Right forelimb (tissue), 1 donor: Measurements from ENCODE around the gene HMGB4.

Experiments
- DNase-seq: peaks from one replicate; pipeline ENCODE4 v3.0.0-alpha.2; 2018

HMGB4 gene

DNA sequence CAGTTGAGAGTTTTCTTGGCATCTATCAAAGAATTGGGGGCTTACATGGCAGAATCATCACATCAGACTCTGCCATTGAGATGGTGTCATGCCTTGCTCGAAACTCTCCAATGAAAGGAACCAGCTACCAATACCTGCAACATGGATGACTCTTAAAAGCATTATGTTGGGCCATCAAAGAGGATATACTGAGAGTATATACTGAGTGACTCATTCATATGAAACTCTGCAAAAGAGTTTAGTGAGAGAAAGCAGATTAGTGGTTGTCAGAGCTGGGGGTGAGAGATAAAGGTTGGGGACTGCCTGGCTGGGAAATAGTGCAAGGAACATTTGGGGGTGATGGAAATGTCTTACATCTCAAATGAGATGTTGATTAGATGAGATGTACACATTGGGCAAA is 14.7 kb upstream of the HMGB4 start:
- no peak for DNase-seq

- no peak for DNase-seq
Observed at GRCh38 chr1:33850481-33850880, 13.4 kb upstream of the HMGB4 start.

- no peak for DNase-seq
Observed at GRCh38 chr1:33852711-33853110, 11.2 kb upstream of the HMGB4 start.

GRCh38 chr1:33853431-33853830 is 10.4 kb upstream of the HMGB4 start:
- no peak for DNase-seq

DNA sequence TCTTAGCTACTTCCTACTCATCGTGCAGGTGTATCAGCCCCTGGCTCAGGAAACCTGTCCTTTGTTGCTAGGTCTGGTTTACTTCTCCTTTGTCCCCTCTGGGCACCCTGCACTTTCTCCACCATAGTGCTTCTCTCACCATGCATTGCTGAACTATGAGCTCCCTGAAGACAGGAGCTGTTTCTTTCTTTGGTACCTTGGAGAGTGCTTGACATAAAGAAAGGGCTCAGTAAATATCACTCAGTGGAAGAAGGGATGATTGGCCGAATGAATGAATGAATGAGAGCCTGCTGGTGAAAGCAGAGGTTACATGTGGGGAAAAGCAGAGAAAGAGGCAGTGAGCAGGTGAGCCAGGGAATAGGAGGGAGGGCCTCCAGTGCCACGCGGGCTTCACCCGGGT is 9.8 kb upstream of the HMGB4 start:
- no peak for DNase-seq

DNA sequence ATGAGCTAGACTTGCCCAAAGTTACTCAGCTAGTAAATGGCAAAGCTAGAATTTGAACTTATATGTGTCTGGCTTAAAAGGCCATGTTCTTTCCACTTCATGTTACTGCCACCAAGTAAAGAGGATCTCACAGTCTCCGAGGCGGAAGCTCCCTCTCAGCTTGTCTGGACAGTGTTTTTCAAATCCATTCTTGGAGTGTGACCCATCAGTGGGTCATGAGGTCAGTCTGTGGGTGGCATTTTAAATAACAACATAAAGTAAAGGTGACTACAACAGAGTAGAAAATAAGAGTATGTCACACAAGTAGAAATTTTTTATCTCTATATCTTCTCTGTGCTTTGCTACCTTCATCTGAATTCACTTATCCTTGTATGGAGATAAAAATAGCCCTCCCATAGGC is 3.2 kb upstream of the HMGB4 start:
- DNase-seq, result no peak

GRCh38 chr1:33864460-33865389 is 846 bp downstream of the HMGB4 start:
- DNase-seq, result no peak

DNA sequence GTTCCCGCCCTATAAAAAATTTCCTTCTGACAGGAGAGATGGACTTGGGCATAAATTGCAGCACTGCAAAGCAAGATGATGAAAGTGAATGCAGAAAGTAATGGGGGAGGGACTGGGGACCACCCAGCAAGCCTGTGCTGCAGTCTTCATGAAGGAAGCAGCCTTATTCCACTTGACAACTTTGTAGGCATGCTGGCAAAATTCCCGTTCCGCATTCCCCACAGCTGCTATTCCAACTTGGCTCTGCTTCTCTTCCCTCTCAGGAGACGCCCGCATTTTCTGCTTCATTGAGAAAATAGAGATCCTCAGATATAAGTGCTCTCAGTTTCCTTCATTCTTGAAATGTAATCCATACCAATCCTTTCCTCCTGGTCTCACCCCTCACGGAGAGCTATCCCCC is 2.4 kb downstream of the HMGB4 start:
- DNase-seq, result peak; percentile 50

DNA sequence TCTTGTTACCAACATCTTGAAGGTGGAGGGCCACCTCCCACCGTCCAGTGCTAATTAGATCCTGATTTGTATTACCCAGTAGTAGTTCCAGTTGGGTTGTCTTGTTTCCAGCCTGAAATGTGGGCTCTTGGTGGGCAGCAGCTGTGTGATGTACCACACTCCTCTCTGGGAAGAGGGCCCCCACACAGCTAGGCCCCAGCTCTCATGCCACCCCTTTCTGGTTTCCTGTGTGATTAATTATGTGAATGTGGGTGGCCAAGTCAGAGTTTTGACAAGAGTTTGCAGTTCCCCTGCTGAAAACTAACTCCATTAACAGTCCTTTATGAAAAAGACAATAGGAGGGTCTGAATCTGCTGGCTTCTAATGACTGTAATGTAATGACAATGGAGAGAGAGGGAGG is 3.8 kb downstream of the HMGB4 start:
- DNase-seq, result no peak

GRCh38 chr1:33872275-33872674 is 8.4 kb downstream of the HMGB4 start:
- DNase-seq, result no peak

GRCh38 chr1:33872683-33873082 is 8.8 kb downstream of the HMGB4 start:
- no peak for DNase-seq

DNA sequence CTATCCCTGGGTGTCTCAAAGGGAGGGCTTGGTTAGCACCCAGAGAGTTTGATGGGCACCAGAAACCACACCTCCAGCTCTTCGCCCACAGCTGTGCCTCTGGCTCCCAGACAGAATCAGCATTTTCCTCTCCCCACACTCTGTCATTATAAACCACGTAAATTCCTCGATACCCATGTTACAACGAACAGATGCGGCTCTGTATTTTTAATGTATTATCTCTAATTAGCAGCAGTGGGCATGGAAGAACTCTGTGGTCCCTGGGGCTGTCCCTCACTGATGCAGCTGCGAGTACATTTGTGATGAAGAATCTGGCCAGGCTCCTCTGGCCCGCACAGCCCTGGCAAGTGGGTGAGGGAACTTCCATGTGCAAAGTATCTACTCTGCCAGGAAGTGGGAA is 10.8 kb downstream of the HMGB4 start:
- no peak for DNase-seq

GRCh38 chr1:33875862-33876261 is 12.0 kb downstream of the HMGB4 start:
- no peak for DNase-seq

DNA sequence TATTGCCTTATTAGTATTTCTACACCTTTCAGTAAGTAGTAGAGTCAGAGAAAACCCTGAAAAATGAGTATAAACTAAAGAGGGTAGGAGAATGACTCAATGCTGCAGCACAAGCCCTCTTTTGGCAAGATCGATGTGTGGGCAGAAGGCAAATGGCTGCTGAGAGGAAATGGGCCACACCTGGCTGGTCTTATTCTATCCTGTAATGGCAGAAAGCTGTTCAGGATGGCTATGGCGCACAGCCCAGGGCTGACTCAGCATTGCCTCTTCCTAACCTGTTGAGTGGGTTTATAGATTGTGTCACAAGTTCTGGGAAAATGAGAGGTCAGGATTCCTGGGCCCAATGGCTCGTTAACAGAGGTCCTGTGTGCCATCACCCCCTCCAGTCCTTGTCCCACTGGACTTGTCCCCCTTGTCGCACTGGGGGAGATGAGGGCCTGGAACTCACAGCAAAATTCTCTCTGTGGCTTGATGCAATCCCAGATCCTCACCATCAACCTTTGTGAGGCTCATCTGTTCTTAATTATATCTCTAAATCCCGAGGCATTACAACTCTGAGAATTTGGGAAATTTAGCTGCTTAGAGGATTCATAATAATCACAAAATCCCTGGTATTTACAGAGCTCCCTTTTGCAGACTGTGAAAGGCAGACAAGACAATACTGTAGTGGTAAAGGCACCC is 13.2 kb downstream of the HMGB4 start:
- no peak for DNase-seq

GRCh38 chr1:33878392-33878791 is 14.5 kb downstream of the HMGB4 start:
- DNase-seq, result no peak

DNA sequence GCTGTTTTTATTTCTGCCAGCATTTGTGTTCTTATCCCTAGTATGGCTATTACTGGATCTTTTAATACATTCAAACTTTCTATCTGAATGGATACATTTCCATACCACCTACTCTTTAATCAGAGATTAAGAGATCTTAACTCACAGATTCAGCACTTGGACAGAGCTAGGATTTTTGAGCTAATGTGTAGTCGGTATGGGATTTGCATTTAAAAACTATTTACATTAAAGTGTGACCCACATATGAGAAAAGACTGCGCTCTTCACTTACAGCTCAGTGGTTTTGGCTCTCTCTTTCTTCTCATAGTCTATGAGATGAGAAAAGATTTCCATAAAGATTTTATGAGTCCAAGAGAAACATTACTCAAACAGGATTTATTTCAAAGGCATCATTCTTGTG is 16.4 kb downstream of the HMGB4 start:
- no peak for DNase-seq

- DNase-seq, result no peak
Observed at GRCh38 chr1:33886496-33886895, 22.6 kb downstream of the HMGB4 start.

- DNase-seq, result no peak
Observed at GRCh38 chr1:33893147-33893830, 29.4 kb downstream of the HMGB4 start.

GRCh38 chr1:33895396-33895795 is 31.5 kb downstream of the HMGB4 start:
- no peak for DNase-seq

- DNase-seq, result no peak
Observed at GRCh38 chr1:33895976-33896375, 32.1 kb downstream of the HMGB4 start.

- no peak for DNase-seq
Observed at GRCh38 chr1:33897092-33897725, 33.3 kb downstream of the HMGB4 start.

DNA sequence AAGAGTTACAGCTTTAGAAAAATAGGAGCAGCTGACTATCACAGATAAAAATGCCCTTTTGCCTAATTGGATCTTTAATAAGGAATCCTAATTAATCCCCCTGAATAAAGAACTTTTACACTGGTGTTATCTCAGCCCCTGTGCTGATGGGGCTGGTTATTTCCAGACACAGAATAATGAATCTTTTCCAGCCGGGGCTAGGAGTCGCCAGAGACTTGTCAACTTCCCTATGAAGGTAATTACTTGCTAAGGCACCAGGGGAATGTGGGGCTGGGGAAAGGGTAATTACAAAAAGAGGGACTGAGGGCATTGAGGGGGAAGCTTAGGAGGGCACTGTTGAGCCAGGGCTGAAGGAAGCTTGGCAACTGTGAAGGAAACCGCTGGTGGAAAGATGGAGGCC is 34.5 kb downstream of the HMGB4 start:
- DNase-seq, result no peak

GRCh38 chr1:33898881-33899280 is 35.0 kb downstream of the HMGB4 start:
- DNase-seq, result no peak
